COLO829 (cell line): ENCODE results near the gene APBA1.

ENCODE experiments used
- DNase-seq: peaks from one replicate; pipeline ENCODE4 v3.0.0; 2012; ENCODE audit warnings: low spot score

The APBA1 gene

GRCh38 chr9:69657269-69657668 is 14.9 kb downstream of the APBA1 start:
- no peak for DNase-seq

GRCh38 chr9:69655065-69655464 is 17.1 kb downstream of the APBA1 start:
- DNase-seq, result no peak

- no peak for DNase-seq
Measured at GRCh38 chr9:69653261-69653660, 18.9 kb downstream of the APBA1 start.

GRCh38 chr9:69649566-69650250 is 22.5 kb downstream of the APBA1 start:
- DNase-seq, result no peak

GRCh38 chr9:69647804-69648203 is 24.4 kb downstream of the APBA1 start:
- no peak for DNase-seq

GRCh38 chr9:69646810-69647209 is 25.4 kb downstream of the APBA1 start:
- no peak for DNase-seq

GRCh38 chr9:69645488-69645887 is 26.7 kb downstream of the APBA1 start:
- no peak for DNase-seq

GRCh38 chr9:69643098-69643497 is 29.1 kb downstream of the APBA1 start:
- DNase-seq, result no peak

GRCh38 chr9:69637817-69638200 is 34.4 kb downstream of the APBA1 start:
- DNase-seq, result peak; percentile 47

GRCh38 chr9:69637193-69637816 is 34.9 kb downstream of the APBA1 start:
- no peak for DNase-seq

GRCh38 chr9:69633716-69634115 is 38.5 kb downstream of the APBA1 start:
- no peak for DNase-seq

- no peak for DNase-seq
Measured at GRCh38 chr9:69632768-69633167, 39.4 kb downstream of the APBA1 start.

GRCh38 chr9:69627281-69627680 is 44.9 kb downstream of the APBA1 start:
- no peak for DNase-seq

GRCh38 chr9:69623276-69623675 is 48.9 kb downstream of the APBA1 start:
- DNase-seq, result no peak

GRCh38 chr9:69622676-69623075 is 49.5 kb downstream of the APBA1 start:
- no peak for DNase-seq

GRCh38 chr9:69621730-69622460 is 50.3 kb downstream of the APBA1 start:
- no peak for DNase-seq

GRCh38 chr9:69620731-69621130 is 51.4 kb downstream of the APBA1 start:
- DNase-seq, result no peak

GRCh38 chr9:69619233-69619632 is 52.9 kb downstream of the APBA1 start:
- DNase-seq, result no peak

GRCh38 chr9:69617006-69617405 is 55.2 kb downstream of the APBA1 start:
- DNase-seq, result no peak

GRCh38 chr9:69615880-69616279 is 56.3 kb downstream of the APBA1 start:
- DNase-seq, result no peak

GRCh38 chr9:69611221-69611620 is 61.0 kb downstream of the APBA1 start:
- no peak for DNase-seq

- no peak for DNase-seq
Measured at GRCh38 chr9:69609156-69609555, 63.0 kb downstream of the APBA1 start.

- DNase-seq, result no peak
Measured at GRCh38 chr9:69606089-69606488, 66.1 kb downstream of the APBA1 start.
